ENCODE data around the gene SVOPL.

- no peak for TF ChIP-seq POLR2AphosphoS5 (IDR thresholded peaks at IDR 0.05; ENCODE audit: low read depth, low read length)
- no peak for TF ChIP-seq SIN3A (IDR thresholded peaks at IDR 0.05; ENCODE audit: borderline replicate concordance, low read depth, low read length)
- TF ChIP-seq EP300 (IDR thresholded peaks at IDR 0.05; ENCODE audit: borderline replicate concordance in 1 of 2, low read depth in 1 of 2, low read length in 1 of 2) = no peak
- TF ChIP-seq TAF1 (IDR thresholded peaks at IDR 0.05; ENCODE audit: borderline replicate concordance, low read depth, low read length) = no peak
- TF ChIP-seq SMC3 (IDR thresholded peaks at IDR 0.05; ENCODE audit: low read depth, low read length) = no peak
- no peak for TF ChIP-seq FOXM1 (IDR thresholded peaks at IDR 0.05; ENCODE audit: low read depth)
- TF ChIP-seq, protein P1, sequence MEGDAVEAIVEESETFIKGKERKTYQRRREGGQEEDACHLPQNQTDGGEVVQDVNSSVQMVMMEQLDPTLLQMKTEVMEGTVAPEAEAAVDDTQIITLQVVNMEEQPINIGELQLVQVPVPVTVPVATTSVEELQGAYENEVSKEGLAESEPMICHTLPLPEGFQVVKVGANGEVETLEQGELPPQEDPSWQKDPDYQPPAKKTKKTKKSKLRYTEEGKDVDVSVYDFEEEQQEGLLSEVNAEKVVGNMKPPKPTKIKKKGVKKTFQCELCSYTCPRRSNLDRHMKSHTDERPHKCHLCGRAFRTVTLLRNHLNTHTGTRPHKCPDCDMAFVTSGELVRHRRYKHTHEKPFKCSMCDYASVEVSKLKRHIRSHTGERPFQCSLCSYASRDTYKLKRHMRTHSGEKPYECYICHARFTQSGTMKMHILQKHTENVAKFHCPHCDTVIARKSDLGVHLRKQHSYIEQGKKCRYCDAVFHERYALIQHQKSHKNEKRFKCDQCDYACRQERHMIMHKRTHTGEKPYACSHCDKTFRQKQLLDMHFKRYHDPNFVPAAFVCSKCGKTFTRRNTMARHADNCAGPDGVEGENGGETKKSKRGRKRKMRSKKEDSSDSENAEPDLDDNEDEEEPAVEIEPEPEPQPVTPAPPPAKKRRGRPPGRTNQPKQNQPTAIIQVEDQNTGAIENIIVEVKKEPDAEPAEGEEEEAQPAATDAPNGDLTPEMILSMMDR (IDR thresholded peaks at IDR 0.05) = no peak
- no peak for TF ChIP-seq EZH2phosphoT487 (IDR thresholded peaks at IDR 0.05; ENCODE audit: borderline replicate concordance, low read depth)
Observed at GRCh38 chr7:138579671-138580070, 121.5 kb downstream of the SVOPL start.
